Prostate gland (tissue), 2 donors: ENCODE measurements around the gene ZNF277.

Experiments used
- CTCF ChIP-seq, 4 experiments: fragments of 200-600 bp in 2 of 4; fragments of 450-650 bp in 2 of 4; sonication (generic) in 2 of 4; IDR thresholded peaks; 1 replicate in 3 of 4; 2 replicates in 1 of 4; pipeline ENCODE4 v1.5.1; 2016 to 2019; ENCODE audit warnings: antibody characterized with exemption in 4 of 4, mild to moderate bottlenecking in 2 of 4, moderate library complexity in 2 of 4
- POLR2AphosphoS5 ChIP-seq: sonication (generic); formaldehyde crosslinking; IDR thresholded peaks from one replicate; pipeline ENCODE4 v1.6.1; 2017; ENCODE audit warnings: antibody characterized with exemption

DNA sequence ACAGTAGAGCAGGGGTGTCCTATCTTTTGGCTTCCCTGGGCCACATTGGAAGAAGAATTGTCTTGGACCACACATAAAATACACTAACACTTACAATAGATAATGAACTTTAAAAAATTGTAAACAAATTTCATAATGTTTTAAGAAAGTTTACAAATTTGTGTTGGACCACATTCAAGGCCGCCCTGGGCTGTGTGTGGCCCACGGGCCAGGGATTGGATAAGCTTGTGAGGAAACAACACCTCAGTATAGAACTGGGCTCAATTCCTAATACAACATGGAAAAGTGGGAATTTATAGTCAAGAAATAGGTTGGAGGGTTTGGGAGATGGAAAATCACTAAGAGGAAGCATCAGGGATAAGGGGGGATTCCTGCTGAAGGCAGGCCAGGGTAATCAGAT lies 17.7 kb downstream of the ZNF277 start:
- no peak for TF ChIP-seq CTCF (IDR thresholded peaks at IDR 0.05)
- no peak for TF ChIP-seq POLR2AphosphoS5
